Measurements from ENCODE around the gene SGF29. TPM values are rescaled to one million over a fixed set of nuclear protein-coding genes. Genes with fewer than 3 reads are reported as not detected.
A peak's percentile ranks its signal among the peaks of the same experiment; 100 is the strongest.

SGF29 gene
- total RNA-seq, 1 donor from 2014 or later, result 40.6 TPM

DNA sequence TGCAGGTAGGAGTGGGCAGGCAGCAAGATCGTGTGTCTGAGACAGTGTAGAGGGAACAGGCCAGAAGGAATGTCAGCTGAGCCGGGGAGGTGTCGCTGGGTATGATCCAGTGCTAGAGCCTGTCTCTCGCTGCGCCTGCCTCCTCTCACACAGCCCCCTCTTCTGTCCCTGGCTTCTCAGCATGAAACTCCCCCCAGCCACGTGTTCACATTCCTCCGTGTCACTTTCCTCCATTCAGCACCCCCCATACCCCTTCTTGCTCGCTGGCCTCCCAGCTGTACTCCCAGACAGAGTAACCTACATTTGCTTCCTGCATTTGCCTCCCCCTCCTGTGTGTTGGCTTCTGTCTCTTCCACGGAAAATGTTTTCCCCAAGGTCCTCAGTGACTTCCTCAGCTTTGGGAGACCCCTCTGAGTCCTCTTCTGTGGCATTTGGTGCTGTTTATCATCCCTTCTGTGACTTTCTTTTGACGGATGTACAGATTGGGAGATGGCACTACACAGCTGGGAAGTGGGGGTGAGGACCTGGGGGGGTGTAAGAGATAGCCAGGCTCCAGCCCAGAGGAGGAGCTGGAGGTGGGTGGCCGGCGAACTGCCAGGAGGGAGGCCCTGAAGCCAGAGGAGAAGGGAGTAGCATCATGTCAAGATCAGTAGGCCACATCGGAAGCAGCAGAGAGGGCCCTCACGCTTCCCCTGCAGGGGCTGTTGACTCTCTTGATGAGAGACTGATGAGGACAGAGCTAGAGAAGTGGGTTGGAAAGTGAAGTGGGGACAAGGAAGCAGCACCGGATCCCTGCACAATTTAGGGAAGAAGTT, 19.2 kb downstream of the SGF29 start:
- H3K4me1 ChIP-seq, result peaks cover 27% of the 10 kb centered on the region
- DNase-seq (no peak), ATAC-seq (peak; percentile 49 to 55)
- H3K27ac ChIP-seq, result peak overlapping the region; percentile 13
- H3K9me3 ChIP-seq, result no peaks in the 10 kb centered on the region
- no peaks in the 10 kb centered on the region for H3K36me3 ChIP-seq
- no peaks in the 10 kb centered on the region for H3K27me3 ChIP-seq (ENCODE audit: low read depth)
- intact Hi-C loops (cut with DNase I), result no loop called here
- TF ChIP-seq, protein P1, sequence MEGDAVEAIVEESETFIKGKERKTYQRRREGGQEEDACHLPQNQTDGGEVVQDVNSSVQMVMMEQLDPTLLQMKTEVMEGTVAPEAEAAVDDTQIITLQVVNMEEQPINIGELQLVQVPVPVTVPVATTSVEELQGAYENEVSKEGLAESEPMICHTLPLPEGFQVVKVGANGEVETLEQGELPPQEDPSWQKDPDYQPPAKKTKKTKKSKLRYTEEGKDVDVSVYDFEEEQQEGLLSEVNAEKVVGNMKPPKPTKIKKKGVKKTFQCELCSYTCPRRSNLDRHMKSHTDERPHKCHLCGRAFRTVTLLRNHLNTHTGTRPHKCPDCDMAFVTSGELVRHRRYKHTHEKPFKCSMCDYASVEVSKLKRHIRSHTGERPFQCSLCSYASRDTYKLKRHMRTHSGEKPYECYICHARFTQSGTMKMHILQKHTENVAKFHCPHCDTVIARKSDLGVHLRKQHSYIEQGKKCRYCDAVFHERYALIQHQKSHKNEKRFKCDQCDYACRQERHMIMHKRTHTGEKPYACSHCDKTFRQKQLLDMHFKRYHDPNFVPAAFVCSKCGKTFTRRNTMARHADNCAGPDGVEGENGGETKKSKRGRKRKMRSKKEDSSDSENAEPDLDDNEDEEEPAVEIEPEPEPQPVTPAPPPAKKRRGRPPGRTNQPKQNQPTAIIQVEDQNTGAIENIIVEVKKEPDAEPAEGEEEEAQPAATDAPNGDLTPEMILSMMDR (IDR thresholded peaks at IDR 0.05), result no peak
- no peak overlapping the region for H3K4me3 ChIP-seq

DNA sequence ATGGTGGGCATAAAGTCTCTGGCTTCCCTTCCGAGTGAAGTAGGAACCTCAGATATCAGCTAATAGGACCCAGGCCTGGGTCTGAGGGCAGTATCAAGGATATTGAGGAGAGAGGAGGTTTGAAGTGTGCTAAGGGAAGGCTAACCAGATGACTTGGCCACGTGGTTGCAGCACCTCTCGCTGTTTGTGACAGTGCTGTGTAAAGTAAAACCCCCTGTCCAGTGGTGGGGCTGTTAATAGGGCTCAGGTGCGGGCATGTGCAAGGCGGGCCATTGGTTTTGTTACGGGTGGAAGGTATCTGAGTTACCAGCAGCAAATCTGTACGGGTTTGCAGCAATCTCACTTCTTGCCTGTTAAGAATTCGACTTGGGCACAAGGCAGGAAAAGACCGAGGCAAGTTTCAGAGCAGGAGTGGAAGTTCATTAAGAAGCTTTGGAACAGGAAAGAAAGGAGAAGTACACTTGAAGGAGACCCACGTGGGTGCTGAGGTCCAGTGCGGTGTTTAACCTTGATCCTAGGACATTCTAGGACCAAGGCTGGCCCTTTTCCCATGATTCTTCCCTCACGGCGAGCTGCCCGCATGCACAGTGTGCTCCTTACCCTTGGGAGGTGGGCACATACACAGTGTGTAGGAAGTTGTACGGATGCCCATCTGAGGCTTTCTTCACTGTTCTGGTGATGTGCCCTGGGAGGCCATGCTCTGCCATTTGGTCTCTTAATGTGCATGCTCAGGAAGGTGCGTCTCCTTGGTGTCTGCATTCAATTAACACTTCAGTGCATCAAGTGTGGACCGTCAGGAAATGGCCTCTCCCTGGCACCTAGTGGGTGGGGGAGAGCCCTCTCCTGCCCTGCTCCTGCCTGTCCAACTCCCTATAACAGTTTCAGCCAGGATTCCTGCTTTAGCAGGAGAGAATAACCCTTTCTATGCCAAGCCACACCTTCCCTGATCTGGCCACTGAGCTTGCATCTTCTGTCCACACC, 20.3 kb downstream of the SGF29 start:
- H3K27ac ChIP-seq, result peak overlapping the region; percentile 2
- DNase-seq (no peak), ATAC-seq (peak; percentile 72 to 77)
- H3K9me3 ChIP-seq, result no peaks in the 10 kb centered on the region
- H3K4me1 ChIP-seq, result peaks cover 27% of the 10 kb centered on the region
- no peaks in the 10 kb centered on the region for H3K27me3 ChIP-seq (ENCODE audit: low read depth)
- H3K36me3 ChIP-seq, result peaks cover 4% of the 10 kb centered on the region
- H3K4me3 ChIP-seq, result no peak overlapping the region
- TF ChIP-seq, protein P1 (IDR thresholded peaks at IDR 0.05), result no peak
- intact Hi-C loops (cut with DNase I), result no loop called here

DNA sequence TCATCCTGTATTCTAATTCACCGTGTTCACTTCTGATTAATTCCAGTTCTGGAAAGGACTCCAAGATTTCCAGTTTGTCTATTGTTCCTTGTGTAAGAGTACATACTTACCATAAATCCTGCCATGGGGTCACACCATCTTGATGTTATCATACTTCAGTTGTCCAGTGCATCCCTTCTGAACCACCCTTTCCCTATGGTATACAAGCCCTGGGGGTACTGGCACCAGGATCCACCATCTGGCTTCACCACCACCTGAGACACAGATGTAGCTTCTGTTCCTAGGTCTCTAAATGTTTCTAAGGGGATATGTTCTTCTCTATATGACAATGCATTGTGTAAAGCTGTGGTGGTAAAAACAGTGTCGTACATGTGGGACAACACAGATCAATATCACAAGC, 21.2 kb downstream of the SGF29 start:
- Histone ChIP-seq H3K27ac (no peak overlapping the region), H3K9me3 (no peaks in the 10 kb centered on the region), H3K4me1 (peaks cover 27% of the 10 kb centered on the region), H3K4me3 (no peak overlapping the region), H3K27me3 (ENCODE audit: low read depth) (no peaks in the 10 kb centered on the region), H3K36me3 (peaks cover 4% of the 10 kb centered on the region)
- ATAC-seq (no peak), DNase-seq (no peak)
- intact Hi-C loops (cut with DNase I), result no loop called here
- TF ChIP-seq, protein P1 (IDR thresholded peaks at IDR 0.05), result no peak

DNA sequence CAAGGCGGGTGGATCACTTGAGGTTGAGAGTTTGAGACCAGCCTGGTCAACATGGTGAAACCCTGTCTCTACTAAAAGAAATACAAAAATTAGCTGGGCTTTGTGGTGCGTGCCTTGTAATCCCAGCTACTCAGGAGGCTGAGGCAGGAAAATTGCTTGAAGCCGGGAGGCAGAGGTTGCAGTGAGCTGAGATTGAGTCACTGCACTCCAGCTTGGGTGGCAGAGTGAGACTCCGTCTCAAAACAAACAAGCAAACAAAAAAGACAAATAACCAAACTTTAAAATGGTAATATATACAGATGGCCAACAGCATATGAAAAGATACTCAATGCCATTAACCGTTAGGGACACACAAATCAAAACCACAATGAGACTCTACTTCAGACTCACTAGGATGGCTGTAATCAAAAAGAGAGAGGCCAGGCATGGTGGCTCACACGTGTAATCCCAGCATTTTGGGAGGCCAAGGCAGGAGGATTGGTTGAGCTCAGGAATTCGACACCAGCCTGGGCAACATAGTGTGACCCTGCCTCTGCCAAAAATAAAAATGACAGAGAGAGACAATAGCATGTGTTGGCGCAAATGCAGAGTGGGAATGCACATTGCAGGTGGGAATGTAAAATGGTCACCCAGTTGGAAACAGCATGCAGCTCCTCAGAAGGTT, 21.9 kb downstream of the SGF29 start:
- TF ChIP-seq, protein P1 (IDR thresholded peaks at IDR 0.05), result no peak
- Histone ChIP-seq H3K27me3 (ENCODE audit: low read depth) (no peaks in the 10 kb centered on the region), H3K4me1 (peaks cover 27% of the 10 kb centered on the region), H3K9me3 (no peaks in the 10 kb centered on the region), H3K4me3 (no peak overlapping the region), H3K36me3 (peaks cover 6% of the 10 kb centered on the region), H3K27ac (no peak overlapping the region)
- DNase-seq (no peak), ATAC-seq (no peak)
- intact Hi-C loops (cut with DNase I), result no loop called here

DNA sequence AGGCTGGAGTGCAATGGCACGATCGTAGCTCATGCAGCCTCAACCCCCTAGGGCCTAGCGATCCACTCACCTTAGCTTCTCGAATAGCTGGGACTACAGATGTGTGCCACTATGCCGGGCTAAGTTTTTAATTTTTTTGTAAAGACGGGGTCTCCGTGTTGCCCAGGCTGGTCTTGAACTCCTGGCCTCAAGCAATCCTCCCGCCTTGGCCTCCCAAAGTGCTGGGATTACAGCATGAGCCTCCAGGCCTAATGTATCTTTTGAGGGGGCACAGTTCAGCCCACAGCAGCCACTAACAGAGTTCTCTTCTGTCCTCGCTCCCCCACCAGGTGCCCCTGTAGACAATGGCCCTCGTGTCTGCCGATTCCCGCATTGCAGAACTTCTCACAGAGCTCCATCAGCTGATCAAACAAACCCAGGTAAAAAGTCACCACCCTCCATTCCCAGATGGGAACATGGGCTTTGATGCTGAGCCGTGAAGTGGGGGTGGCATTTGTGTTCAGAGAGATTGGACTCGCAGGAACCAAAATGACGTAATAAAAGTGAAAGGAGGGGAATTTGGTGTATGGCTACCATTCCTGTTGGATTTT, 27.1 kb downstream of the SGF29 start:
- DNase-seq (peak; percentile 2), ATAC-seq (no peak)
- Histone ChIP-seq H3K27ac (no peak overlapping the region), H3K9me3 (no peaks in the 10 kb centered on the region), H3K36me3 (peaks cover 57% of the 10 kb centered on the region), H3K4me3 (no peak overlapping the region), H3K4me1 (no peaks in the 10 kb centered on the region), H3K27me3 (ENCODE audit: low read depth) (no peaks in the 10 kb centered on the region)
- intact Hi-C loops (cut with DNase I), result no loop called here
- TF ChIP-seq, protein P1 (IDR thresholded peaks at IDR 0.05), result no peak
